HCT116 (cell line): ENCODE results near the gene ZNF473. TPM values are rescaled to one million over a fixed set of nuclear protein-coding genes. Genes with fewer than 3 reads are reported as not detected.
"Not testable (repeated sequence)": the region's sequence is repeated elsewhere in the genome, so short reads cannot be mapped to it uniquely, and the experiment has no call there.

Experiments
- ATAC-seq: fragments of 200-7000 bp; cut with Tn5 transposase; 2 replicates; pipeline ENCODE4 v1.9.1; 2020; ENCODE audit warnings: mild to moderate bottlenecking, moderate library complexity
- BruUV-seq: library from RNA; stranded (reverse); fragments of 400-500 nt; replicated peaks from 2 replicates; lab custom pipeline; 2021; lab: Mats Ljungman, UMichigan
- CTCF ChIA-PET: fragments of 300-600 bp; sonication (Branson Sonifier 250); formaldehyde crosslinking; loops from one replicate; lab custom pipeline; 2021; ENCODE audit warnings: antibody characterized with exemption; lab: Charles Lee
- POLR2A ChIA-PET: fragments of 300-600, 350-600 bp; sonication (Branson Sonifier 250); formaldehyde crosslinking; loops from one replicate; lab custom pipeline; 2021; ENCODE audit warnings: antibody characterized with exemption; lab: Charles Lee
- RAD21 ChIA-PET, 2 experiments: fragments of 300-600 bp; sonication (Branson Sonifier 250); formaldehyde crosslinking; loops; one replicate each; lab custom pipeline; 2023; ENCODE audit warnings: low total read pairs in 2 of 2; ENCODE audit not compliant: uncharacterized antibody in 2 of 2, unreplicated experiment in 2 of 2, low non-redundant PET in 1 of 2; lab: Charles Lee
- DNase-seq: peaks from one replicate; pipeline ENCODE4 v3.0.0-alpha.2; 2010; ENCODE audit warnings: low read depth, low spot score
- H2AFZ ChIP-seq: fragments of 200-600 bp; shearing (Covaris generic), sonication (generic); 2 replicates; pipeline ENCODE4 v1.6.1; 2017; ENCODE audit warnings: low read depth, mixed run types, mixed read lengths, antibody characterized with exemption, low read length; ENCODE audit not compliant: poor library complexity, severe bottlenecking
- H3K27ac ChIP-seq: 2 replicates; pipeline ENCODE4 v1.5.1; 2012; ENCODE audit warnings: low read depth, low read length
- H3K27me3 ChIP-seq: fragments of 200-600 bp; sonication (generic); 2 replicates; pipeline ENCODE4 v1.6.1; 2016; ENCODE audit warnings: mixed run types, low read length, mixed read lengths; ENCODE audit not compliant: insufficient read depth
- H3K36me3 ChIP-seq, 2 experiments: fragments of 200-500 bp in 1 of 2; fragments of 200-600 bp in 1 of 2; sonication (Bioruptor generic) in 1 of 2; sonication (generic) in 1 of 2; 2 replicates each; pipeline versions ENCODE4 v1.5.1 to v1.6.1; 2014 to 2016; ENCODE audit warnings: low read length in 2 of 2, inconsistent platforms in 1 of 2, mixed read lengths in 1 of 2, mixed run types in 1 of 2; ENCODE audit not compliant: insufficient read depth in 2 of 2, control insufficient read depth in 1 of 2
- H3K4me1 ChIP-seq, 2 experiments: fragments of 200-600 bp in 1 of 2; sonication (generic) in 1 of 2; 2 replicates each; pipeline versions ENCODE4 v1.5.1 to v1.6.1; 2012 to 2017; ENCODE audit warnings: low read length in 2 of 2, inconsistent platforms in 1 of 2, mild to moderate bottlenecking in 1 of 2, mixed read lengths in 1 of 2, mixed run types in 1 of 2, moderate library complexity in 1 of 2; ENCODE audit not compliant: insufficient read depth in 2 of 2, control insufficient read depth in 1 of 2
- H3K4me2 ChIP-seq: fragments of 200-600 bp; sonication (generic); 2 replicates; pipeline ENCODE4 v1.6.1; 2017; ENCODE audit warnings: mixed run types, low read length, mixed read lengths
- H3K4me3 ChIP-seq, 2 experiments: fragments of 200-600 bp in 1 of 2; sonication (generic) in 1 of 2; replicated peaks in 1 of 2; 2 replicates each; pipeline ENCODE4 v1.5.1; 2011 to 2016; ENCODE audit warnings: low read length in 2 of 2, control low read depth in 1 of 2, low read depth in 1 of 2, mild to moderate bottlenecking in 1 of 2, mixed read lengths in 1 of 2, mixed run types in 1 of 2
- H3K79me2 ChIP-seq: fragments of 200-600 bp; sonication (generic); 2 replicates; pipeline ENCODE4 v1.6.1; 2017; ENCODE audit warnings: mild to moderate bottlenecking, mixed run types, low read length, moderate library complexity, mixed read lengths; ENCODE audit not compliant: insufficient read depth
- H3K9ac ChIP-seq: fragments of 200-600 bp; sonication (generic); 2 replicates; pipeline ENCODE4 v1.6.1; 2016; ENCODE audit warnings: low read length, mixed read lengths
- H3K9me2 ChIP-seq: fragments of 200-600 bp; sonication (generic), shearing (Covaris generic); 2 replicates; pipeline ENCODE4 v1.6.1; 2017; ENCODE audit warnings: mixed run types, mild to moderate bottlenecking, moderate library complexity; ENCODE audit not compliant: insufficient read depth
- H3K9me3 ChIP-seq, 2 experiments: fragments of 200-500 bp in 1 of 2; fragments of 200-600 bp in 1 of 2; sonication (Bioruptor generic) in 1 of 2; sonication (generic) in 1 of 2; 2 replicates each; pipeline ENCODE4 v1.6.1; 2014 to 2017; ENCODE audit warnings: low read length in 2 of 2, mixed read lengths in 2 of 2, inconsistent platforms in 1 of 2, low read depth in 1 of 2, mild to moderate bottlenecking in 1 of 2, mixed run types in 1 of 2, moderate library complexity in 1 of 2; ENCODE audit not compliant: control insufficient read depth in 1 of 2, insufficient read depth in 1 of 2
- H4K20me1 ChIP-seq: fragments of 200-600 bp; sonication (generic), shearing (Covaris generic); 2 replicates; pipeline ENCODE4 v1.6.1; 2017; ENCODE audit warnings: mixed run types, mild to moderate bottlenecking, moderate library complexity; ENCODE audit not compliant: insufficient read depth
- EGR1 ChIP-seq: IDR thresholded peaks from 2 replicates; pipeline ENCODE4 v1.6.1; 2012; ENCODE audit warnings: low read depth
- RAD21 ChIP-seq: IDR thresholded peaks from 2 replicates; pipeline ENCODE4 v1.6.1; 2012; ENCODE audit warnings: low read depth, mild to moderate bottlenecking
- SIN3A ChIP-seq: IDR thresholded peaks from 2 replicates; pipeline ENCODE4 v1.6.1; 2012; ENCODE audit warnings: low read depth
- TCF7L2 ChIP-seq: IDR thresholded peaks from 2 replicates; pipeline ENCODE4 v1.7.0; 2011; ENCODE audit warnings: borderline replicate concordance, inconsistent platforms; ENCODE audit not compliant: insufficient read depth, insufficient read length; ENCODE audit errors: extremely low read depth
- ZNF274 ChIP-seq: fragments of 200-500 bp; sonication (Bioruptor generic); IDR thresholded peaks from 2 replicates; pipeline ENCODE4 v1.6.1; 2014; ENCODE audit warnings: mild to moderate bottlenecking, low read depth, low read length, inconsistent platforms
- intact Hi-C: fragments of 100-400 bp; cut with micrococcal nuclease; formaldehyde crosslinking; loops from 2 replicates; pipeline ENCODE4 v1.10.0; 2022
- total RNA-seq: library from RNA; stranded (reverse); gene quantifications from one replicate; pipeline ENCODE4 v1.2.1, GENCODE V29; 2021; ENCODE audit not compliant: unreplicated experiment

ZNF473 gene
- total RNA-seq, 1 experiment from 2014 or later, result 19.8 TPM

DNA sequence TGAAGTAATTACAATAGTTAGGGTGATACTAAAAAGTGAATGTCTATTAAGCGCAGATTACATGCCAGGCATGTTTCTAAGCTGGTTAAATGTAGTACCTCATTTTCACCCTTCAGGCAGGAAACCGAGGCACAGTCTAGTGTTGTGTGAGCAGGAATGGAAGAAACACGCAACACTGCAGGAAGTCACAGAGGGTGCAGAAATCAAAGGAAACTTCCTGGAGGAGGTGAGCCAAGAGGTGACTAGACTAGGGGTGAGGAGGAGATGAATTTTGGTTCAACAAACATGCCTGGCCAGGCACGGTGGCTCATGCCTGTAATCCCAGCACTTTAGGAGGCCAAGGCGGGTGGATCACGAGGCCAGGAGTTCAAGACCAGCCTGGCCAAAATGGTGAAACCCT lies 41.8 kb downstream of the ZNF473 start:
- H3K4me2 ChIP-seq, result no peak overlapping the region
- H2AFZ ChIP-seq, result no peak overlapping the region
- no peaks in the 10 kb centered on the region for H3K27me3 ChIP-seq
- no peaks in the 10 kb centered on the region for H3K4me1 ChIP-seq
- CTCF ChIA-PET, result no interaction called here
- POLR2A ChIA-PET, result no interaction called here
- DNase-seq, result no peak
- H3K9me2 ChIP-seq, result no peaks in the 10 kb centered on the region
- RAD21 ChIA-PET, result no interaction called here
- TF ChIP-seq TCF7L2, result no peak
- no peak for TF ChIP-seq ZNF274
- no peak for TF ChIP-seq SIN3A
- no peak for TF ChIP-seq EGR1
- no peak for TF ChIP-seq RAD21
- TF ChIP-seq, all 23 proteins: peak for 0
- intact Hi-C loops, result no loop called here
- H3K9ac ChIP-seq, result no peak overlapping the region
- no peak overlapping the region for H3K4me3 ChIP-seq
- no peak for ATAC-seq
- no peak overlapping the region for H3K27ac ChIP-seq
- no peaks in the 10 kb centered on the region for H3K36me3 ChIP-seq
- H3K9me3 ChIP-seq, result no peaks in the 10 kb centered on the region
- H3K79me2 ChIP-seq, result no peaks in the 10 kb centered on the region
- no peaks in the 10 kb centered on the region for H4K20me1 ChIP-seq
- BruUV-seq, result no TSS peak

DNA sequence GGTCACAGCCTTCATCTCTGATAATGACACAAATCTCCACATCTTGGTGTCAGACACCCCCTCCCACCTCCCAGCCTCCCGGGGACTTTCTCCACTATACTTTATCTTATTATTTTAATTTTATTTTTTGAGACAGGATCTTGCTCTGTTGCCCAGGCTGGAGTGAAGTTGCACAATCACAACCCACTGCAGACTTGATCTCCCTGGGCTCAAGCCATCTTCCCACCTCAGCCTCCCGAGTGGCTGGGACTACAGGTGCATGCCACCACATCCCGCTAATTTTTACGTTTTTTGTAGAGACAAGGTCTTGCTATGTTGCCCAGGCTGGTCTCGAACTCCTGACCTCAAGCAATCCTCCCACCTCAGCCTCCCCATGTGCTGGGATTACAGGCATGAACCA lies 42.6 kb downstream of the ZNF473 start:
- RAD21 ChIA-PET, CTCF ChIA-PET, ATAC-seq, H2AFZ ChIP-seq, H3K4me2 ChIP-seq, H3K9me2 ChIP-seq, H3K27ac ChIP-seq, H3K27me3 ChIP-seq, H4K20me1 ChIP-seq, BruUV-seq, H3K9ac ChIP-seq, H3K79me2 ChIP-seq, H3K4me1 ChIP-seq, DNase-seq, H3K4me3 ChIP-seq, H3K9me3 ChIP-seq, H3K36me3 ChIP-seq, POLR2A ChIA-PET: not testable (repeated sequence)
- intact Hi-C loops, result loop anchor here (2.0 kb wide), 1 partner anchor 14 kb away; no protein-coding TSS in a partner anchor

DNA sequence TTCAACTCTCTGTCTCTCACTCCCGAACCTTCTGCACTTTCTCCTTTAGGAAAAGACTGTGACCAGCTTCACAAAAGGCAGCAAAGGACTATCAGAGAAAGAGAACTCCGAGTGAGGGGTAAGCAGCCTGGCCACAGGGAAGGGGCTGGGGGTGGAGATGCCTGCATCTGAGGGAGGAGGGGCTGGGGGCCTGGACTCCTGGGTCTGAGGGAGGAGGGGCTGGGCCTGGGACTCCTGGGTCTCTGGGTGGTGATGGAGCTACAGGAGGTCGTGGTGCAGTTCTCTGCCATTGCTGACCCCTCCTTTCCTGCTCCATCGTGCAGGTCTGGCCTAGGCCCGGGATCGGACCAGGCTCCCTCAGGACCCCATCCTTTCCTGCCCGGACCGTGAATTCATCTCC lies 49.3 kb downstream of the ZNF473 start:
- H3K9me2 ChIP-seq, H3K27ac ChIP-seq, CTCF ChIA-PET, H3K9ac ChIP-seq, DNase-seq, H3K9me3 ChIP-seq, BruUV-seq, H3K4me1 ChIP-seq, H2AFZ ChIP-seq, intact Hi-C loops, RAD21 ChIA-PET, ATAC-seq, POLR2A ChIA-PET, H3K27me3 ChIP-seq, H4K20me1 ChIP-seq, H3K4me3 ChIP-seq, H3K36me3 ChIP-seq, H3K4me2 ChIP-seq, H3K79me2 ChIP-seq: not testable (repeated sequence)

GRCh38 chr19:50075644-50076372 lies 50.0 kb downstream of the ZNF473 start:
- H3K9me3 ChIP-seq, H2AFZ ChIP-seq, RAD21 ChIA-PET, H3K27ac ChIP-seq, intact Hi-C loops, H3K79me2 ChIP-seq, CTCF ChIA-PET, POLR2A ChIA-PET, BruUV-seq, H3K9ac ChIP-seq, ATAC-seq, H3K36me3 ChIP-seq, H3K4me1 ChIP-seq, H3K27me3 ChIP-seq, DNase-seq, H3K4me3 ChIP-seq, H4K20me1 ChIP-seq, H3K4me2 ChIP-seq, H3K9me2 ChIP-seq: not testable (repeated sequence)
